Effector CD8-positive, alpha-beta T cell (primary cell): ENCODE data around the gene MYH14.

ENCODE experiments used
- DNase-seq: peaks from one replicate; lab custom pipeline; 2025; lab: John Stamatoyannopoulos, UW

Gene MYH14

GRCh38 chr19:50192463-50193211 is 10.8 kb upstream of the MYH14 start:
- DNase-seq = no peak

GRCh38 chr19:50195224-50195623 is 8.2 kb upstream of the MYH14 start:
- no peak for DNase-seq

GRCh38 chr19:50196322-50196932 is 7.0 kb upstream of the MYH14 start:
- DNase-seq = no peak

GRCh38 chr19:50197348-50197747 is 6.1 kb upstream of the MYH14 start:
- no peak for DNase-seq

GRCh38 chr19:50198431-50199258 is 4.8 kb upstream of the MYH14 start:
- no peak for DNase-seq

GRCh38 chr19:50199259-50199555 is 4.2 kb upstream of the MYH14 start:
- no peak for DNase-seq

GRCh38 chr19:50202386-50202785 is 1.0 kb upstream of the MYH14 start:
- no peak for DNase-seq

- no peak for DNase-seq
These were observed 501 bp upstream of the MYH14 start for GRCh38 chr19:50202962-50203280.

GRCh38 chr19:50204081-50204428 is 633 bp downstream of the MYH14 start:
- no peak for DNase-seq

GRCh38 chr19:50204811-50205675 is 1.6 kb downstream of the MYH14 start:
- DNase-seq = no peak

- DNase-seq = no peak
These were observed 2.3 kb downstream of the MYH14 start for GRCh38 chr19:50205681-50206138.

- DNase-seq = no peak
These were observed 2.8 kb downstream of the MYH14 start for GRCh38 chr19:50206191-50206590.

GRCh38 chr19:50207730-50208129 is 4.3 kb downstream of the MYH14 start:
- no peak for DNase-seq

GRCh38 chr19:50209131-50209530 is 5.7 kb downstream of the MYH14 start:
- no peak for DNase-seq

GRCh38 chr19:50210425-50210824 is 7.0 kb downstream of the MYH14 start:
- DNase-seq = no peak

- no peak for DNase-seq
These were observed 10.5 kb downstream of the MYH14 start for GRCh38 chr19:50213925-50214324.

GRCh38 chr19:50214699-50215543 is 11.5 kb downstream of the MYH14 start:
- no peak for DNase-seq

- DNase-seq = no peak
These were observed 12.4 kb downstream of the MYH14 start for GRCh38 chr19:50215820-50216219.

GRCh38 chr19:50221087-50221486 is 17.7 kb downstream of the MYH14 start:
- no peak for DNase-seq

GRCh38 chr19:50222691-50223438 is 19.4 kb downstream of the MYH14 start:
- DNase-seq = no peak

- no peak for DNase-seq
These were observed 20.0 kb downstream of the MYH14 start for GRCh38 chr19:50223439-50223716.
